ENCODE results near the gene CPTP.

Gene CPTP

GRCh38 chr1:1348420-1349255 is 24.0 kb downstream of the CPTP start:
- Histone ChIP-seq H4K20me1 (ENCODE audit: insufficient read depth) (no peaks in the 10 kb centered on the region), H3K4me1 (ENCODE audit: low read depth, poor library complexity, severe bottlenecking) (peaks cover 17% of the 10 kb centered on the region), H3K27ac (no peak overlapping the region), H3K36me3 (ENCODE audit: insufficient read depth) (no peaks in the 10 kb centered on the region), H3K27me3 (ENCODE audit: insufficient read depth, low read depth) (no peaks in the 10 kb centered on the region; the same call in 1 of the 2 replicates), H3K4me2 (peak overlapping the region; percentile 67), H3K4me3 (IDR thresholded peaks at IDR 0.05; ENCODE audit: insufficient read depth, low read depth, low read length) (peak overlapping the region; percentile 40), H3K79me2 (ENCODE audit: insufficient read depth, low read depth) (no peaks in the 10 kb centered on the region; the same call in 1 of the 2 replicates), H2AFZ (ENCODE audit: low read depth) (peak overlapping the region; percentile 59), H3K9ac (peak overlapping the region; percentile 53; the same call in 1 of the 2 replicates)
- TF ChIP-seq, protein P1, sequence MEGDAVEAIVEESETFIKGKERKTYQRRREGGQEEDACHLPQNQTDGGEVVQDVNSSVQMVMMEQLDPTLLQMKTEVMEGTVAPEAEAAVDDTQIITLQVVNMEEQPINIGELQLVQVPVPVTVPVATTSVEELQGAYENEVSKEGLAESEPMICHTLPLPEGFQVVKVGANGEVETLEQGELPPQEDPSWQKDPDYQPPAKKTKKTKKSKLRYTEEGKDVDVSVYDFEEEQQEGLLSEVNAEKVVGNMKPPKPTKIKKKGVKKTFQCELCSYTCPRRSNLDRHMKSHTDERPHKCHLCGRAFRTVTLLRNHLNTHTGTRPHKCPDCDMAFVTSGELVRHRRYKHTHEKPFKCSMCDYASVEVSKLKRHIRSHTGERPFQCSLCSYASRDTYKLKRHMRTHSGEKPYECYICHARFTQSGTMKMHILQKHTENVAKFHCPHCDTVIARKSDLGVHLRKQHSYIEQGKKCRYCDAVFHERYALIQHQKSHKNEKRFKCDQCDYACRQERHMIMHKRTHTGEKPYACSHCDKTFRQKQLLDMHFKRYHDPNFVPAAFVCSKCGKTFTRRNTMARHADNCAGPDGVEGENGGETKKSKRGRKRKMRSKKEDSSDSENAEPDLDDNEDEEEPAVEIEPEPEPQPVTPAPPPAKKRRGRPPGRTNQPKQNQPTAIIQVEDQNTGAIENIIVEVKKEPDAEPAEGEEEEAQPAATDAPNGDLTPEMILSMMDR (conservative IDR thresholded peaks at IDR 0.05; ENCODE audit: low read depth, low read length) = no peak

GRCh38 chr1:1349256-1350012 is 24.8 kb downstream of the CPTP start, which contains the start of gene DVL1:
Gene DVL1, minus strand, starts transcription at chr1:1349418. Its CDS starts 353 bp downstream, at chr1:1349065.
- H3K36me3 ChIP-seq (ENCODE audit: insufficient read depth) = no peaks in the 10 kb centered on the region
- H3K9ac ChIP-seq = peak within 1 kb of the TSS; percentile 76; the same call in 1 of the 2 replicates
- H3K4me3 ChIP-seq (IDR thresholded peaks at IDR 0.05; ENCODE audit: insufficient read depth, low read depth, low read length) = peak within 1 kb of the TSS; percentile 40
- H3K4me2 ChIP-seq = peak within 1 kb of the TSS; percentile 67
- H3K79me2 ChIP-seq (ENCODE audit: insufficient read depth, low read depth) = no peaks in the 10 kb centered on the region; the same call in 1 of the 2 replicates
- H3K27me3 ChIP-seq (ENCODE audit: insufficient read depth, low read depth) = no peaks in the 10 kb centered on the region; the same call in 1 of the 2 replicates
- H3K4me1 ChIP-seq (ENCODE audit: low read depth, poor library complexity, severe bottlenecking) = peaks cover 17% of the 10 kb centered on the region
- H2AFZ ChIP-seq (ENCODE audit: low read depth) = peak within 1 kb of the TSS; percentile 59
- H4K20me1 ChIP-seq (ENCODE audit: insufficient read depth) = no peaks in the 10 kb centered on the region
- peak within 1 kb of the TSS; percentile 46 for H3K27ac ChIP-seq
- TF ChIP-seq, protein P1 (conservative IDR thresholded peaks at IDR 0.05; ENCODE audit: low read depth, low read length) = peak; percentile 31

DNA sequence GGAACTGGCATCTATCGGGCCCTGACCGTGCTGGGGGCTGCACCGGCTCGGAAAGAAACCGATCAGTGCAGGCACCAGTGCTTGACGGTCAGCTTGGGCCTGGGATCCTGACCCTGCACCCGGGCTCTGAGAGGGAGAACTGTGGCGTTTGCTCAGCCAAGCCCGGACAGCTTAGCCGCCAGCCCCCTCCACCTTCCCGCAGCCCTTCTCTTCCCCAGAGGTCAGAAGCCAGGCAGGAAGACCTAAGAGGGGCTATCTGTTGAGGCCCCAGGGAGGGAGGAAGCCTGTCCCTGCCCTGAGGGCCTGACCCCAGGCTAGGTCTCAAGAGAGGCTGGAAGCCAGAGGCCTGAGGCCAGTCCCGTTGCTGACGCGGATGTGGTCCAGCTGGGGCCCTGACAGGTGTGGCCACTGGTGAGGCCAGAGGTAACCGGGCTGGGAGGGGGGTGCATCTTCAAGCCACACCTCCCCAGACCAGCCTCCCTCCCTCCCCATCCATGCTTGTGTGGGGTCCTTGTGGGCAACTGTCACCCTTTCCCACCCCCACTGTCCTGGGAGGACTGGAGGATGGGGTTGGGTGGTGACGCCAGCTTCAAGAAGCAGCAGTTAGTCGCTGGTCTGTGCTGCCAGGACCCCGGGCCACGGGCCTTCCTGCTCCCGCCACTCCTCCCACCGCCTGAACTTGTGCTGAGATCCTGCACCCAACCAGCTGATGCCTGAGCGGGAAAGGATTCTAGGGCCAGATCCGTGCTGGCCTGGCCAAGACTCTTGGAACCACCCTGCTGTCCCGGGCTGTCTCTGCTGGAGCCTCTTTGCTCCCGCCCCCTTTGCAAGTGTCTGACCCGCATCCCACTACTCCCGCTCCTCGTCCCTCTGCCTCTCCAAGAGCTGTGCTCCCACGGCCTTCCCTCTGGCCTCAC is 27.2 kb downstream of the CPTP start:
- Histone ChIP-seq H3K4me3 (IDR thresholded peaks at IDR 0.05; ENCODE audit: insufficient read depth, low read depth, low read length) (no peak overlapping the region), H4K20me1 (ENCODE audit: insufficient read depth) (no peaks in the 10 kb centered on the region), H3K9ac (no peak overlapping the region), H2AFZ (ENCODE audit: low read depth) (no peak overlapping the region), H3K27me3 (ENCODE audit: insufficient read depth, low read depth) (no peaks in the 10 kb centered on the region; the same call in 1 of the 2 replicates), H3K4me2 (no peak overlapping the region), H3K79me2 (ENCODE audit: insufficient read depth, low read depth) (no peaks in the 10 kb centered on the region; the same call in 1 of the 2 replicates), H3K36me3 (ENCODE audit: insufficient read depth) (no peaks in the 10 kb centered on the region), H3K4me1 (ENCODE audit: low read depth, poor library complexity, severe bottlenecking) (peaks cover 17% of the 10 kb centered on the region), H3K27ac (no peak overlapping the region)
- TF ChIP-seq, protein P1 (conservative IDR thresholded peaks at IDR 0.05; ENCODE audit: low read depth, low read length) = no peak

Data from KMS-11 (cell line).